NCI-H1417 treated with DMSO at 0.1 percent for 48 hours (cell line): ENCODE measurements around the gene MFRP.
"Not testable (repeated sequence)": the region's sequence is repeated elsewhere in the genome, so short reads cannot be mapped to it uniquely, and the experiment has no call there.

ENCODE experiments used
- DNase-seq: peaks from one replicate; lab custom pipeline; 2025; lab: John Stamatoyannopoulos, UW

Gene MFRP

DNA sequence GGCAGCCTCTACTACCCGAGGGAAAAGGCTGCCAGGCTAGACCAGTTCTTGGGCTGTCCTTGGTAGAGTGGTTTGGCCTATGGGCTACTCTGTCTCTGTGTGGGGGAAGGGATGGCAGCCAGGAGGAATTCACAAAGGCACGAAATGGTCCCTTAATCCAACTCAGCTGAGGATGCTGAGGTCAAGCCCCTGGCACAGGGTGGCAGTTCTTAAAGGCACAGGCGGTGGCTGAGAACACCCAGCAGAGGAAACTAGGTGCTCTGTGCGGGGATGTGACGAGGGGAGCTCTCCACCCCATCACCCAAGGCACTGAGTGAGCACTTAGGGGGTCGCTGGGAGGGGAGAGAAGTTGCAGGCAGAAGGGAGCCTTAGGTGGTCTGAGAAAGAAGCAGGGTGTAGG is at the start of gene MFRP:
MFRP (minus strand) TSS at position 101 of the 400 bp plus-strand sequence. CDS start 192 bp downstream, outside the sequence.
- DNase-seq, result no peak

DNA sequence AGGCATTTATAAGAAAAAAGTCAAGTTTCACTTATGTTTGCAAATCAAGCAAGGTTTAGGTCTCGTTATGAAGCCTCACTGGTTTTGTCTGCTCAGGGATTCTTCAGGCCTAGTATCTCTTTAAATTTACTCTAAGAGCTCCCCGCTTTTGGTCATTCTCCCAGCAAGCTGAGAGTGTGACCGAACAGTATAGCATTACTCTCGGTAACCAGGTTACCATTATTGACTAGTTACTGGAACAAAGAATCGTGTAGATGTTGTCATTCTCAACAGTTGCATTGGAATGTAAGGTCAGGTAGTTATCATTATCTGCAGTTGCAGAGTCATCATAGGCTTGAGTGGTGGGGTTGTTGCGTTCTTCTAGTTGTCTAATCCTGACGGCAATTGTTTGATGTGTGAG is 44.8 kb upstream of the MFRP start:
- no peak for DNase-seq

DNA sequence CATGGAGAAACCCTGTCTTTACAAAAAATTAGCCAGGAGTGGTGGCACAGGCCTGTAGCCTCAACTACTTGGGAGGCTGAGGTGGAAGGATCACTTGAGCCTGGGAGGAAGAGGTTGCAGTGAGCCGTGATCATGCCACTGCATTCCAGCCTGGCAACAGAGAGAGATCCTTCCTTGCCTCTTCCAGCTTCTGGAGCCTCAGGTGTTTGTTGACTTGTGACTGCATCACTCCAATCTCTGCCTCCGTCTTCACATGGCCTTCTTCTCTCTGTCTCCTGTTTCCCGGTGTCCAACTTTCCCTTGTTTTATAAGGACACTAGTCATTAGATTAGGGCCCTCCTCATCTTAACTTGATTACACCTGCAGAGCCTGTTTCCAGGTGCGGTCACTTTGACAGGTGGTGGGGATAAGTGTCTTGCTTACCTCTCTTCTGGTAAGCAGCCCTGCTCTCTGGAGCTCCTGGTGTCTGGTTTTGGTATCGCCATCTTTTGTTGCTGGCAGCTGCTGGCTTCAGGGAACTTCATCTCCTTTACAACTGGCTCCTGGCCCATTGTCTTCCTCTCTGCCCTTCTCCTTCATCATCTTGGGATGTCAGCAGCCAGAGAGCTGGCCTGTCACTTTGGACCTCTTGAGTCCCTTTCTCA is 43.2 kb upstream of the MFRP start:
- no peak for DNase-seq

DNA sequence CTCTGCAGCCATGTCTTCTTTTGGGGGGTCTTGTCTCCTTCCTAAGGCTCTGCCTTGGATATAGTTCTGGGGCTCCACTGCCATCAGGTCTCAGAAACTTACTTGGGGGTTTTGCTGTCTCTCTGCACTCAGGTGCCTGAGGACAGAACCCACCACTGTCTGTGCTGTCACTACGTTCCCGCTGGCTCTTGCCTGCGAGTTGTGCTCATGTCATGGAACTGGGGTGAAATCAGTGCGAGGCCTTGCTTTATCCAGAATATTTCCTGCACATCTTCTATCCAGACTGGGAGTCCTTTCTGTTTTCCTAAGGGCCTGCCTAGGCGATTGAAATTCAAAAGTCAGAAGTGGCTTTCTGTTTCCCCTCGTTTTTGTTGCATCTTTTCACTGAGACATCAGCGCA is 41.6 kb upstream of the MFRP start:
- no peak for DNase-seq

DNA sequence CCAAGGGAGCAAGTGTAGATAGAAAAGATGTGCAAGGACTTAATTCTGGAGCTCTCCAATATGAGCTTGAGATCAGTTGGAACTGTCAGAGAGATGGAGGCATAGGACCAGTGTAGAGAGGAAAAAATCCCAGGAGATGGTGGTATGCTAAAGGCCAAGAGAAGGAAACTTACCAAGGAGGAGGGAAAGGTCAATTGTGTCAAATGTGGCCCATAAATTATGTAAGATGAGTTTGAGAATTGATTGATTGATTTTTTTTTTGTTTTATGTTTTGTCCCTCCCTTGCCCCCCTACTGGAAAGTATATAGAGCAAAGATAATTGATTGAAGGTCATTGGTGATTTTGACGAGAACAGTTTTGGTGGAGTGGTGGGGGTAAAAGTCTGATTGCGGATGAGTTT is 37.8 kb upstream of the MFRP start:
- DNase-seq, result no peak

DNA sequence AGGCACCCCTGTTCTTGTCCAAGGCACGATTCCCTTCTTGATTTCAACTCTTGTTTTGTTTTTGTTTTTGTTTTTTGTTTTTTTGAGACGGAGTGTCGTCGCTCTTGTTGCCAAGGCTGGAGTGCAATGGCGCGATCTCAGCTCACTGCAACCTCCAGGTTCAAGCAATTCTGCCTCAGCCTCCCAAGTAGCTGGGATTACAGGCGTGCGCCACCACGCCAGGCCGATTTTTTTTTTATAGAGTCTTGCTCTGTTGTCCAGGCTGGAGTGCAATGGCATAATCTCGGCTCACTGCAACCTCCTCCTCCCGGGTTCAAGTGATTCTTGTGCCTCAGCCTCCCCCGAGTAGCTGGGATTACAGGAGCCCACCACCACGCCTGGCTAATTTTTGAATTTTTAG is 36.0 kb upstream of the MFRP start:
- DNase-seq, result not testable (repeated sequence)

DNA sequence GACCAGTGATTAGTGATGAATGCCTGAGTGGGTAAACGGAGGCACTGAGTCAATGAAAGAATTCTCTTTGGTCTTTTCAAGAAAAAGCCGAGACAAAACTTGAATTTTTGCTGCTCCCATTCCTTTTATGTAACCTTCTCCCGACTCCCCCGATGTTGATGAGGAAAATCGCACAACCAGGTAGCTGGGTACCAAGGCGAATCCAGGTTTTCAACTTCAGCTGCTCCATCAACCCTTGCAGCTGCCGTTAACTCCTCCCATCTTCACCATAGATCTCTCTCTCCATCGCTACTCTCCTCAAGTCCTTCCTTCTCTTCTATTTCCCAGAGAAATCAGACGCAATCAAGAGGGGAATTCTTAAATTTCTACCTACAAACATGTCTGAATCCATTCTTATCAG is 35.6 kb upstream of the MFRP start:
- DNase-seq, result no peak

DNA sequence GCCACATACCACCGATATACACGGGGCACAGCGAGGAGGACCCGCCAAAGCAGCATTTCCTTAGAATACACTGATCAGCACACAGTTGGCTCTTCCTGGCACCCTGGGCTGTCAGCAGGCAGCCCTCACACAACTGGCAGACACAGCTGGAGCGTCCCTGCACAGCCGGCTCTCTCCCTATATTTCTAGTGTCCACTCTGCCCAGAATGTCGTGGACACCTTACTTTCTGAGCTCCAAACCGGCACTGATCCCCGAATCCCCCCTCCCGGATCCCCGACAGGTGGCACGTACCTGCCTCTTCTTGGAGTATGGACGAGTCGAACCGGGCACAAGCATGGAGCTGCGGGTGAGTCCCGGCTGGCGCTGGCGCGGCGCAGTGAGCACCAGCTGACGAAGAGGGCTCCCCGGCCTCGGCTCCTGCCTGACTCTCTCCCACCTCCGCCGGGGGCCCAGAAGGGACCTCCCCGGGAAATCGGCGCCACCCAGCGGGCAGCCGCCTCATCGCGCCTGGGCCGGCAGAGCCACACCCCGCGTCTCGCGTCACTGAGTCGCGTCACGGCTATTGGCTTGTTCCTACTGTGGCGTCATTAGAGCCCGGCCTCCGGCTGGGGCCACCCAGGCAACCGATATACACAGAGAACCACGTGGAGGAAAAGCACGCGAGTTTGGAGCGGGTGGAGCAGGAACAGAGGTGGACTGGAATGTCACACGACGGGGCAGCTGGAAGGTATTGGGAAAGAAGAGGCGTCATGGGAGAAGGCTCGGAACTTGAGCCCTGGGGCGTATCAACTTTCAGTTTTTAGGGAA is 34.9 kb upstream of the MFRP start, which contains the start of gene USP2:
USP2 (minus strand) TSS at position 510 of the 808 bp plus-strand sequence. CDS start 8,210 bp downstream, outside the sequence.
- DNase-seq, result peak; percentile 91

DNA sequence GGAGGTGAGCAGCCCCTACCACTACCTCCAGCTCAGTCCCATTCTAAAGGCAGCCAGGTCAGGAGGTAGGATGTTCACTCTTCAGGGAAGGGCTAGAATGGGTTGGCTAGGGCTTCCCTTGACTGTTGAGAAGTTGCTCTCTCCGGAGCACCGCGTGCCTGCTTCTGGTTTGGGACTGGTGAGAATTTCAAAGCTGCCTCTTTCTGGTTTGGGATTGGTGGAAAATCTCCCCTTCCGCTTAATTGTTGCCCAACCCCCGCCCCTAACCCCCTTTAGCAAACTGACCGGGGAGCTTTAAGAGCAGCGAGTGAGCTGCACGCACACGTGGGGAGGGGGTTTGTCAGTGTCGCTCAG is 34.3 kb upstream of the MFRP start:
- no peak for DNase-seq

DNA sequence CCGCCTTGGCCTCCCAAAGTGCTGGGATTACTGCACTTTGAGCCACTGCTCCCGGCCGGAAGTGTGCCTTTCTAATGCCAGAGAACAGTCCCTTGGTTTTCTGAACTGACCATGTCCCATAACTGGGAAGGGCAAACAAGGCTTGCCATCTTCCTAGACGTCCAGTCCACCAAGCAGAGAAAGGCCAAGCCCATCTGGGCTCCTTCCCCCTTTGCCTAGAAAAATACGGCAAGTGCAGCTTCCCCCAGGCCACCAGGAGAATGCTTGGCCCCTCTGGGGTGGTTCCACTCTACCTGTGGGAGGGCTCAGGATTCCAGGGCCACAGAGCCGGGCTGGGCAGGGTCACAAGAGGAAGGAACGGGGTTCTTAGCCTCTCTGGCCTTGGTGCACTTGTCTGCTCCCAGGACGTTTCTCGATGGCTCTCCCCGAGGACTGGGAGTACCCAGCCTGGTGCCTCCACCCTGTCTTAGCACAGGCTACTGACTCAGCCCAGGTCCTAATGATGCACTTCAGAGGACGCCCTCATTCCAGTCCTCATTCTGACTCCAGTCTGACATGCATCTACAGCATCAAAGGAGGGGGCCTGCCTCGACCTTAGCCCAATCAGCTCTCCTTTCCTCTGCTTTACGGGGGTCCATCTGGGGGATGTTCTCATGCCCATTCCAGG is 33.8 kb upstream of the MFRP start:
- DNase-seq, result no peak

DNA sequence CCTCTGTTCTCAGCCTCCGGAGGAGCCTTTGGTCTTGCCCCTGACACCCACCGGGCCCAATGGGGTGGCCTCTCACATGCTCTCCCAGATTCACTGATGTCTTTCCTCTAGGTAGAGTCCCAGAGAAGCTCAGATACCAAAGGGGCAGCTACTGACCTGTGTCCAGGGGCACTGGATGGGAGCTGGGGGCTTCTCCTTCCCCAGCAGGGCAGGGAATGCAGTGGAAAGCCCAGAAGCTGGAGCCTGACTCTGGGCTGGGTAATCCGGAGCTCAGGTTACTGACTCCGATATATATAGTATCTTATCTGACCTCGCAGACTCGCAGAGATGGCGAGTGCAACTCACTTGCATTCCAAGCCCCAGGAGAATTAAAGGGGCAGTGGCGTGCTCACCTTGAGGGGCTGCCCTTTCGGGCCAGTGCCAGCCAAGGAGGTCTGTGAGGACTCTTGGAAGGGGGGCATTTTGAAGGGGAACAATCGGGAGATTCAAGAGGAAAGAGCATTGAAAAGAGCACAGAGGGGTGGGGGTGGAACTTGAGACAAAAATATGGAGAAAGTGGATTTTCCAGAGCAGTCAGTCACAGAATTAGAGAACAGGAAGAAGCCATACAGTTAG is 32.5 kb upstream of the MFRP start:
- no peak for DNase-seq

DNA sequence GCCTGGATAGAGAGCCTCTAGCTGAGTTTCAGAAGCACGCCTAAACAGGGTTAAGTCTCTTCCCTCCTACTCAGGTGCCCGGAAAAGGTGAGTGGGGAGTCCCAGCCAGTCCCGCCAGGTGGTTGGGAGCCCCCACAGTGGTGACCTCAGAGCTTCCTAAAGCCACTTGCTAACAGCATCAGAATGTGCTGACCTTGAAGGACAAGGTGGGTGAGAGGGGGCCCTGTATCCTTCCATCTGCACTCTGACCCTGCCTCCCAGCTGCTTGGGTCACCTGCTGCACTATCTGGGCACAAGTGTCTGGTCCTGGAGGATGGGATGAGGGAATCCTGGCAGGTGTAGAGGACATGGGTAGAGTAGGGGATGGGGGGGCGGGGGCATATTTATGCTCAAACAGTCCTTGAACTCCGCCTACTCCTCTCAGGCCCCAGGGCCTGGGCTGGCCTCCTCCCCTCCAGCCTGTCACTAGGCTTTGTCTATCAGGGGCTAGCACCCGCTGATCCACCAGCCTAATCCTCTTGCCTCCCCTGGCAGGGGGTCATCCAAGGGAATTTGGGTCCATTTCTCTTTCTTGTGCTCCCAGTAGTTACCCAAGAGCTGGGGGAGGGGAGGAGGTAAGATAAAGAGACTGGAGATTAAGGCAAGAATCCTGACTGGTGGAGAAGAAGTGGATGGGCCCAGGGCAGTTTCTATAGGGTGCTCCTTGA is 31.6 kb upstream of the MFRP start:
- DNase-seq, result no peak

DNA sequence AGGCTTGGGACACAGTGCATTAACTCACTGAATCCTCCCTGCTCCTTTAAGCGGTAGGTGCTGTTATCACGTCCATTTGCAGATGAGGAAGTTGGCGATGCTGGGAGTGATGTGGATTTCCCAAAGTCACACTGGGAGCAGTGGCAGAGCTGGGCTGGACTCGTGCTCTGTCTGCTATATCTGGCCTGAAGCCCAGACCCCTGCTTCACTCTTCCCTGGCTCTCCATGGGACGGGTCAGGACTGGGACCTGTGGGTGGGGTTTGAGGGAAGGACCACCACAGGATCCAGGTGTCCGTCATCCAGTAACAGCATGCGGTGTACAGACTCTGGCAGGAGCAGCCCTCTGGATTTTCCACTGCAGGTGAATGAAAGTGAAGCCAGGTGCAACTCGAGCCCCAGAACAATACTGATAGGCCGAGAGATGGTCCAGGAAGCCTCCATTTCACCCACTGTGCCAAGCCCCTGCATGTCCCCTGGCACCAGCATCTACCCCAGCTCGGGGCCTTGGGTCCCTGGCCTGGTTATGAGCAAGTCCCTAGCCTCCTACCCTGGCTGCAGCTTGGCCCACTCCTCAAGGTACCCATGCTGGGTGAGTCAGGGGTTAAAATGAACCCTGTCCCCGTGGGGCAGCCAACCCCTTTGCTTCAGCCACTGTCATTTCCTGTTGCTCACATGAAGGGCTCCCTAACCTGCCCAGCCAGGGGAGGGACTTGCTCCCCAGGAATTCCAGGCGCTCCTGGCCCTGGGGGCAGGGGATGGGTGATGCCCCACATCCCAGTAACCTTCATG is 30.8 kb upstream of the MFRP start:
- DNase-seq, result no peak

DNA sequence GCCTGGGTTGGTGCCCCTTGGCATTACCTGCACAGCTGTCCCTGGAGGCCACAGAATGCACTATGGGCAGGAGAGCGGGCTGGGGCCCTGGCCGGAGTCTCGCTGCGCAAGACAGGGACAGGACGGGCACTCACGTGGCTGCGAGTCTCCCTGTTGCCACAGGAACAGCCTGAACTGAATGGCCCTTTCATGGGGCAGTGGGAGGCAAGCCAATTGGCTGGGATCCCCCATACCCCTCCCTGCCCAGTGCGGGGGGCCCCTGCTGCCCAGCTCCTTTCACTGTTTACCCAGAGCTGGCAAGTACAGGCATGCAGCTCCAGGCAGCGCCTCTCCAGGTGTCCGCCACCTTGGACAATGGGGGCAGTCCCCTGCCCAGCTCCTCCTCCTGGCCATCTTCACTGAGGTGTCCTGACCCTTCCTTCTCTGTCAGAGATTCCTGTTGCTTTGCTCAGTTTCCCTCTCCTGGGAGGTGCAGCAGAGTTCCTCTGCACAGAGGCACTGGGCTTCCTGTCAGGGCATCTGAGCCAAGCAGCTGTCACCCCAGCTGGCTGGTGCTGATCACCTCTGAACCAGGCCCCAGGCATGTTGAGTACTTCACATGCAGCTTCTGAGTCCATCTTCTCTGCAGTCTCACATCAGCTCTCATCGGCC is 29.8 kb upstream of the MFRP start:
- DNase-seq, result peak; percentile 41

DNA sequence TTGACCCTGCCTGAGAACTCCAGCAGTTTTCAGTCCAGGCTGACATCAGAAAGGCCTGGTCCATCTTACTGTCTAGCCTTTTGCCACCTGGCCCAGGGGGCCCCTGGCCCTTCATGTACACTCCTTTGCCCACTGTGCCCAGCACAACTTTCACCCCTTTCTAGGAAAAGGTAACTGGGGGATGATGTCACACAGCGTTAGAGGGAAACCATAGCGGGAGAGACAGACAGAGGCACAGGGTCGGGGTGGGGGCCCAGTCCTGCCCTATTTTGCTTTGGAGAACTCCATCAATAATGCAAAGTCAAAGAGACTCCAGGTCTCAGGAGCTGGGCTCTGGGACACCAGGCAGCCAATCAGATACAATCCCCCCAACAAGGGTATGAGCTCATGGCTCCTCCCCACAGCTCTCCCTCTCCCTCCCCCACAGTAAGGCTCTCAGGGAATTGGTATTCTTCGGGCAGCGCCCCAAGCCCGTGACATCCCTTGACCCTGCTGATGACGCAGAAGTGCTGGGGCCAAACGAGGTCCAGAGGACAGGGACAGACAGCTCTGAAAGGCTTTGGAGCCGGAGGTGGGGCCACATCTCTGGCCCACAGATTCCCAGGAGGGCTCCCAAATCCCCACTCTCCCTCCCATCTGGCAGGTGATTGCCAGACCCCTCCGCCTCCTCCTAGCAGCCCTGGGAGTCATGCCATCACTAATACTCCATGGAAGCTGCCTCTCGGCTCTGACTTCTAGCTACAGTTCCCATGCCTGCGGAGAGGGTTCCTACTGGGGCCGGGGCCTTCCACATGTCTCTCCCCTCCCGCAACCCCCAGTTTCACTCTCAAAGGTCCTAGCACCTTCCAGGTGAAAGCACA is 29.1 kb upstream of the MFRP start:
- DNase-seq, result no peak

DNA sequence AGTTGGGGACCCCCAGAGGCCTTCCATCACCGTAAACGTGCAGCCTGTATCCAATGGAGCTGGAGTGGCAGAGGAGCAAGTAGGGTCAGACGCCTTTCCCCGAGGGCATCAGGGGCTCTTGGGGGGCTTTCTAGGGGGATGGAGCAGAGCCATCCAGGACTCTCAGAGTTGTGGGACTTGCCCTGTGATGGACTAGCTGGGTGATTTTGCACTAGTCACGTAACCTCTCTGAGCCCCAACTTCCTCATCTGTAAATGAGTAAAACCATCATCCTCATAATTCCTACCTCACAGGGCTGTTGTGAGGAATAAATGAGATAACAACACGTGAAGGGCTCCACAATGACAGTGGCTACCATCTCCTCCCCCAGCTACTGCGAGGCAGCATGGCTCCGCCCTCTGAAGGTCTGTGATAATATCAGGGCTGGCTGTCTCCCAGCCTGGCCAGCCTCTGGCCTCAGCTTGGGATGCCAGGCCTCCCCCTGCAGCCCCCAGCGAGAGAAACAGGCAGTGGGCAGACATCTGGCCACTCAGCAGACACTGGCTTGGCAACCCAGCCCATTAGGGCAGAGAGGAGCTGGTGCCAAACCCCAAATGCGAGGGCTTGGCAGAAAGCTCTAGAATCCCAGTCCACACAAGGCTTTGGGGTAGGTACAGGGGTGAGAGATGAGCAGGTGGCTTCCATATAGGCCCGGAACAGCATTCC is 28.3 kb upstream of the MFRP start:
- no peak for DNase-seq

DNA sequence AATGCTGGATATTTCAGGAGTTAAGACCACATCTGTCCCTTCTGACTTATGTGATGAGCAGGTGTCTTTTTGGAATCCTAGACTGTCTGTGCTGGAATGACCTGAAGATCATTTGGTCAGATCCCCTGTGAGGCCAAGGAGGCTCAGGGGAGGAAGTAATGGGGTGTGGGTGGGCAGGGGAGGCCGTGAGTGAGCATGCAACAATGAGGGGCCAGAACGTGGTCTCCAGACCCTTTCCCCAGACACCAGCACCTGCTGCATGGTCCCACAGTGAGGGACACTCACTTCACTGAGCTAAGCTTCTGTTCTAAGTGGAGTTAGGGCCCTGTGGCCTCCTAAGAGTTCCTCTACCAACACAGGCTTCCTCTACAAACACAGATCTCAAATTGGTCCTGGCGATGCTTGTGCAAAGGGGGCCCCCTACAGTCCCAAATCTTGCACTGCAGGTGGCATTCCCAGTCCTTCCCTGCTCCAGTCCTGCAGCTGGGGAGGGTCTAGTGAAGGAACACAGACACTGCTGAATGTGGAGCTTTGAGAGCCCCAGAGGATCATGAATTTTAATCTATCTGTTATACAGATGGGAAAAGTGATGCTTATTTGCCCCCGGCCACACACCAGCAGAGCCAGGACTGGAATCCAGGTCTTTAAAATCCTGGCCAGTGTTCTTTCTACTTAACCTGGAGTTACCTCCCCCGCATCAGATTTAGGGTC is 27.6 kb upstream of the MFRP start:
- DNase-seq, result peak; percentile 4
